RWPE2 (cell line): ENCODE data around the gene ITIH4.

Experiments
- ATAC-seq: fragments of 200-7000 bp; cut with Tn5 transposase; 3 replicates; pipeline ENCODE4 v1.9.1; 2021; ENCODE audit warnings: low read depth
- DNase-seq: peaks from one replicate; pipeline ENCODE4 v3.0.0-alpha.2; 2020; ENCODE audit warnings: low spot score
- H3K27ac ChIP-seq: fragments of 450-650 bp; 2 replicates; pipeline ENCODE4 v1.5.1; 2017; ENCODE audit warnings: mild to moderate bottlenecking; ENCODE audit not compliant: poor library complexity, severe bottlenecking
- H3K27me3 ChIP-seq: fragments of 250-450 bp; sonication (Bioruptor Pico); 2 replicates; pipeline ENCODE4 v1.5.1; 2021; ENCODE audit warnings: mild to moderate bottlenecking, moderate library complexity; ENCODE audit not compliant: insufficient read depth, poor library complexity, severe bottlenecking
- H3K36me3 ChIP-seq: fragments of 250-450 bp; sonication (Bioruptor Pico); 2 replicates; pipeline ENCODE4 v1.5.1; 2020; ENCODE audit warnings: low read depth, mild to moderate bottlenecking, moderate library complexity
- H3K4me1 ChIP-seq: fragments of 250-450 bp; sonication (Bioruptor Pico); 2 replicates; pipeline ENCODE4 v1.5.1; 2021; ENCODE audit warnings: mild to moderate bottlenecking, moderate library complexity; ENCODE audit not compliant: insufficient read depth, poor library complexity, severe bottlenecking
- H3K4me3 ChIP-seq: fragments of 250-450 bp; sonication (Bioruptor Pico); 2 replicates; pipeline ENCODE4 v1.5.1; 2021; ENCODE audit warnings: mild to moderate bottlenecking, moderate library complexity; ENCODE audit not compliant: severe bottlenecking
- H3K9me3 ChIP-seq: fragments of 250-450 bp; sonication (Bioruptor Pico); 2 replicates; pipeline ENCODE4 v1.5.1; 2021; ENCODE audit warnings: mild to moderate bottlenecking, moderate library complexity; ENCODE audit not compliant: severe bottlenecking
- CTCF ChIP-seq: fragments of 450-650 bp; IDR thresholded peaks from one replicate; pipeline ENCODE4 v1.5.1; 2017; ENCODE audit warnings: mild to moderate bottlenecking, moderate library complexity; ENCODE audit not compliant: poor library complexity, severe bottlenecking

Gene ITIH4

DNA sequence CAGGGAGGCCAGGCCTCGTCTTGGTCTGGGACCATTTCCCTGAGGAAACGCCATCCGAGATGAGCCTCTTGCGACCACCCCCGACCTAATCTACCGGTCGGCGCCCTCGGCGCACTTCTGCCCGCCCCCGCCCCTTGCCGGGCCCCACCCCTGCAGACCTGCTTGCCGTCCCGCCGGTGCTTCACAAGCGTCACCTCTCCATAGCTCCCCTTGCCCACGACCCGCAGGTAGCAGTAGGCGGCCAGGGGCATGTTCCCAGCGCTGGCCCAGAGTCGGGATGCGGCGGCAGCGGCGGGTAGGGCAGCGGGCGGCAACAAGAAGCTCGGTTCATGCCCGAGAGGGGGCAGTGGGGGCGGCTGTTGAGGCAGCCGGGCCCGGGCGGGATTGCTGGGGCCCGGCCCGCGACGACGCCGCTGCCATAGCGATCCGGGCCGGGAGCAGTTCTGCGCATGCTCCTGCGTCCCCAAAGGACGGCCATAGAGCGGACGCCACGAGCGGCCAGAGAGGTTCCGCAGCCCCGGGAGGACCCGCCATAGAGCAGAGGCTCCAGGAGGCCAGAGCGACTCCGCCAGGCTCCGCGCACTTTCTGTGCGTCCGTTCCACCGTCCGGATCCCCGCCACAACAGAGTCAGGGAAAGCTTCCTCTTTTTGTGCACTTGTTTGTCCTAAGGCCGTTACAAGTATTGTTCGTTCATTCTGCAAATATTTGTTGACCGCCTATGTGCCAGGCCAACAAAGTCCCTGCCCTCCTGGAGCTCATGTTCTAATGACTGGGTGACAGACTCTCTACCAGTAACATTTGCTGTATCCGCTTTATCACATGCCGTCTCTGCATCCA is 59.8 kb downstream of the ITIH4 start, which contains the start of gene NEK4:
Gene NEK4, minus strand, starts transcription at position 445 of the 838 bp plus-strand sequence. Its CDS starts 194 bp downstream, at position 251.
- peaks cover 5% of the 10 kb centered on the region for H3K4me1 ChIP-seq
- no peaks in the 10 kb centered on the region for H3K9me3 ChIP-seq
- TF ChIP-seq CTCF, result no peak
- DNase-seq (peak; percentile 93), ATAC-seq (peak; percentile 98)
- H3K36me3 ChIP-seq, result peaks cover 18% of the 10 kb centered on the region
- peak within 1 kb of the TSS; percentile 81 for H3K4me3 ChIP-seq
- H3K27ac ChIP-seq, result peak within 1 kb of the TSS; percentile 25
- no peaks in the 10 kb centered on the region for H3K27me3 ChIP-seq

DNA sequence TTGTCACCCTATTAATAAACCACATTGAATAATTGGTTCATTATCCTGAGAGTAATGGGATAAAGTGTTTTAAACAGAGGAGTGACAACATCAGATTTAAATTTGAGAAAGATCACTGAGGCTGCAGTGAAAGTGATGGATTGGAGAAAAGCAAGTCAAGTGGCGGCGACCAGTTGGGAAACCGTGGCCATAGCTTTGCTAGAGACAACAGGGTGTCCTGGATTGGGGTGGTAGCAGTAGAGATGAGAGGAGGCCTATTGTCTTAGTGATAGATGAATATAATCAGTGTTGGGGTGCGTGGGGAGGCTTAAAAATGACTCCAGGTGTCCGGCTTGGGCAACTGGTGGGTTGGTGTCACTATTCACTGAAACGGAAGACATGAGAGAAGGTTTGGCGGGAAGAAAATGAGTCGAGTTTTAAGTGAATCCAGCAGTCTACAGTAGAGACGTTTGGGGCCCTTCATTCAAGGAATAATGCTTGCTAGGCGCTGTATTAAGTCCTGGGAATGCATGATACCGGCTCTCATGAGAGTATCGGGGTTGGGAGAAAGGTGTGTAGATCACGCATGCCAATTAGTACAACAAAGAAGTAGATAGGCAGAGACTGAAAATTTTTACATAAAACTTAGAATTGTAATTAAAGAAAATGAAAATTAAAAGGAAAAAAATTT is 60.6 kb downstream of the ITIH4 start:
- Histone ChIP-seq H3K27me3 (no peaks in the 10 kb centered on the region), H3K4me3 (peak overlapping the region; percentile 81), H3K36me3 (peaks cover 23% of the 10 kb centered on the region), H3K27ac (peak overlapping the region; percentile 25), H3K9me3 (no peaks in the 10 kb centered on the region), H3K4me1 (peaks cover 5% of the 10 kb centered on the region)
- TF ChIP-seq CTCF, result no peak
- DNase-seq (no peak), ATAC-seq (no peak)

DNA sequence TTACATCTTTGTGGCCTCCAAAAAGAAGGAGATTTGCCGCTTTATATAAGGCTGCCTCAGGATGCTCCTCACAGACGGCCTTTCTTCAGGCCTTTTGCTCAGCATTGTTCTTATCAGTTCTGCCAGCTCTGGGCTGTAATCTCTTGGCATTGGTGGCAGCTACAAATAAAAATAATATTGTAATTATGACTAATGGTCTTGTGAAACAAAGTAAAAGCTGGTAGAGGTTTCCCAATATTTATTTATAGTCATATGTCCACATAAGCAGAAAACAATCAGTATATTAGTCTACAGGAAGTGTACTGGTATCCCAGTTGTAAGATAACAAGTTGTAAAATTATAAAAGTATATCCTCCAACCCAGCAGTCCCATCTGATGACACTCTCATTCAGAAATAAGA is 67.0 kb downstream of the ITIH4 start:
- no peak overlapping the region for H3K4me3 ChIP-seq
- peaks cover 75% of the 10 kb centered on the region for H3K36me3 ChIP-seq

More for the DNA sequence above, 67.0 kb downstream of the ITIH4 start:
- Histone ChIP-seq H3K27me3 (no peaks in the 10 kb centered on the region), H3K9me3 (no peaks in the 10 kb centered on the region), H3K4me1 (no peaks in the 10 kb centered on the region), H3K27ac (no peak overlapping the region)
- no peak for TF ChIP-seq CTCF
- ATAC-seq (peak; percentile 49), DNase-seq (no peak)
